ENCODE data around the gene PCNX1.

The PCNX1 gene

GRCh38 chr14:70916799-70917198 is 9.5 kb downstream of the PCNX1 start:
- no peak for DNase-seq (ENCODE audit: low read depth)
- no peak overlapping the region for H3K4me3 ChIP-seq (ENCODE audit: low read depth, low read length)
- TF ChIP-seq CTCF (conservative IDR thresholded peaks at IDR 0.05; ENCODE audit: low read depth, low read length) = no peak

- H3K4me3 ChIP-seq (ENCODE audit: low read depth, low read length) = no peak overlapping the region
- no peak for TF ChIP-seq CTCF (conservative IDR thresholded peaks at IDR 0.05; ENCODE audit: low read depth, low read length)
- no peak for DNase-seq (ENCODE audit: low read depth)
Observed at GRCh38 chr14:70917633-70918032, 10.4 kb downstream of the PCNX1 start.

GRCh38 chr14:70919774-70920173 is 12.5 kb downstream of the PCNX1 start:
- peak; percentile 66 for DNase-seq (ENCODE audit: low read depth)
- TF ChIP-seq CTCF (conservative IDR thresholded peaks at IDR 0.05; ENCODE audit: low read depth, low read length) = no peak
- H3K4me3 ChIP-seq (ENCODE audit: low read depth, low read length) = no peak overlapping the region

GRCh38 chr14:70920608-70921007 is 13.3 kb downstream of the PCNX1 start:
- TF ChIP-seq CTCF (conservative IDR thresholded peaks at IDR 0.05; ENCODE audit: low read depth, low read length) = no peak
- no peak overlapping the region for H3K4me3 ChIP-seq (ENCODE audit: low read depth, low read length)
- no peak for DNase-seq (ENCODE audit: low read depth)

- DNase-seq (ENCODE audit: low read depth) = no peak
- TF ChIP-seq CTCF (conservative IDR thresholded peaks at IDR 0.05; ENCODE audit: low read depth, low read length) = no peak
- no peak overlapping the region for H3K4me3 ChIP-seq (ENCODE audit: low read depth, low read length)
Observed at GRCh38 chr14:70921669-70922068, 14.4 kb downstream of the PCNX1 start.

- H3K4me3 ChIP-seq (ENCODE audit: low read depth, low read length) = no peak overlapping the region
- no peak for DNase-seq (ENCODE audit: low read depth)
- TF ChIP-seq CTCF (conservative IDR thresholded peaks at IDR 0.05; ENCODE audit: low read depth, low read length) = no peak
Observed at GRCh38 chr14:70924521-70924920, 17.3 kb downstream of the PCNX1 start.

- DNase-seq (ENCODE audit: low read depth) = no peak
- TF ChIP-seq CTCF (conservative IDR thresholded peaks at IDR 0.05; ENCODE audit: low read depth, low read length) = no peak
Observed at GRCh38 chr14:70926235-70926830, 19.1 kb downstream of the PCNX1 start.

More at GRCh38 chr14:70926235-70926830, 19.1 kb downstream of the PCNX1 start:
- no peak overlapping the region for H3K4me3 ChIP-seq (ENCODE audit: low read depth, low read length)
